DMS 273 (cell line): ENCODE measurements around the gene SALL1.

Source experiments
- DNase-seq: peaks from one replicate; lab custom pipeline; 2025; ENCODE audit not compliant: unreplicated experiment; lab: John Stamatoyannopoulos, UW

SALL1 gene

GRCh38 chr16:51143196-51143977 lies 7.7 kb downstream of the SALL1 start:
- no peak for DNase-seq

GRCh38 chr16:51141541-51141940 lies 9.5 kb downstream of the SALL1 start:
- no peak for DNase-seq

- DNase-seq, result peak; percentile 94
Measured at GRCh38 chr16:51141106-51141505, 10.0 kb downstream of the SALL1 start.

- no peak for DNase-seq
Measured at GRCh38 chr16:51140112-51140511, 11.0 kb downstream of the SALL1 start.

GRCh38 chr16:51139568-51139967 lies 11.5 kb downstream of the SALL1 start:
- no peak for DNase-seq

- DNase-seq, result no peak
Measured at GRCh38 chr16:51138178-51138577, 12.9 kb downstream of the SALL1 start.

GRCh38 chr16:51137097-51137496 lies 14.0 kb downstream of the SALL1 start:
- no peak for DNase-seq

- no peak for DNase-seq
Measured at GRCh38 chr16:51134876-51135275, 16.2 kb downstream of the SALL1 start.

- no peak for DNase-seq
Measured at GRCh38 chr16:51134269-51134812, 16.7 kb downstream of the SALL1 start.

GRCh38 chr16:51133688-51134087 lies 17.4 kb downstream of the SALL1 start:
- no peak for DNase-seq

- DNase-seq, result no peak
Measured at GRCh38 chr16:51133183-51133582, 17.9 kb downstream of the SALL1 start.

GRCh38 chr16:51132490-51133115 lies 18.5 kb downstream of the SALL1 start:
- DNase-seq, result no peak

GRCh38 chr16:51131619-51132018 lies 19.5 kb downstream of the SALL1 start:
- DNase-seq, result no peak

GRCh38 chr16:51129105-51129504 lies 22.0 kb downstream of the SALL1 start:
- no peak for DNase-seq

- no peak for DNase-seq
Measured at GRCh38 chr16:51125992-51126391, 25.1 kb downstream of the SALL1 start.

GRCh38 chr16:51124896-51125295 lies 26.2 kb downstream of the SALL1 start:
- no peak for DNase-seq

- no peak for DNase-seq
Measured at GRCh38 chr16:51121850-51122249, 29.2 kb downstream of the SALL1 start.

GRCh38 chr16:51120730-51121347 lies 30.2 kb downstream of the SALL1 start:
- DNase-seq, result no peak

GRCh38 chr16:51119973-51120729 lies 30.9 kb downstream of the SALL1 start:
- no peak for DNase-seq

GRCh38 chr16:51119556-51119955 lies 31.5 kb downstream of the SALL1 start:
- DNase-seq, result no peak

- no peak for DNase-seq
Measured at GRCh38 chr16:51116353-51116752, 34.7 kb downstream of the SALL1 start.
